Measurements from ENCODE around the gene TNFRSF19. TPM values are rescaled to one million over a fixed set of nuclear protein-coding genes. Genes with fewer than 3 reads are reported as not detected.

Gene TNFRSF19
- total and polyA plus RNA-seq, 2 of the 13 experiments (the other 11 are each of a cell fraction or from before 2014, with no cell fraction given): 75.3 to 77.7 TPM

DNA sequence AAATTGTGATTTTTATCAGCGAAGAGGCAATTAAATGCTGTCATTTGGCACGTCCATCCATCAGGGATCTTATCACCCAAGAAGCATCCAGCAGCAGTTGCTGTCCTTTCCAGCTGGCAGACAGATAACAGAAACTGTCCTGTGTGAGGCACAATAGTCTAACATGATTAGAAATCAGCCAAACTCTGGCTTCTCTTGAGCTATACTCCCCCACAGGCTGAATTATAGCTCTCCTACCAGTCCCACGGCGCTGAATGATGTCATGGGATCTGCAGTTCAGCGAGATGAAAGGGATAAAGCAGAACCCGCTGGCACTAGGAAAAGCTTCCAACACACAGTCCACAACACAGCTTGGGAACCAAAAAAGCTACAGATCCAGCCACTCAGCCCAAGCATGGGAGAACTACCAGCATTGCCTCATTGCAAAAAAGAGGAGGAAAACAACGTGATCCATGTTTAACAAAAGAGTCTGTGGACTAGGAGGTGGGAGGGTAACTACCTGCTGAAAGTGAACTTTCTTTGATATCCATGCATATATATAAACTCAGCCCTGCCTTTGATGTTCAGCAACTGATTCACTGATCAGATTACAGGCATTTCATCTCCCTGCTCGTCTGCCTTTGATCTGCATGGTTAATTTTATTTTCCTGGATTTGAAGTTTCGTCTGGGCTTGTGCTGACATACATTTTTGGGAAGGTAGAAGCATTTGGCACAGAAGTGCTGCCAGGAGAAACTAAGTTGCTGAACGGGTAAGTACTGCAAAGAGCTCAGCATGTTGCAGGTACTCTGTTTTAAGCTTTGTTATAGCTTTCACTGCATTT is at the start of gene TNFRSF19 (continued):
- TF ChIP-seq, protein P1, sequence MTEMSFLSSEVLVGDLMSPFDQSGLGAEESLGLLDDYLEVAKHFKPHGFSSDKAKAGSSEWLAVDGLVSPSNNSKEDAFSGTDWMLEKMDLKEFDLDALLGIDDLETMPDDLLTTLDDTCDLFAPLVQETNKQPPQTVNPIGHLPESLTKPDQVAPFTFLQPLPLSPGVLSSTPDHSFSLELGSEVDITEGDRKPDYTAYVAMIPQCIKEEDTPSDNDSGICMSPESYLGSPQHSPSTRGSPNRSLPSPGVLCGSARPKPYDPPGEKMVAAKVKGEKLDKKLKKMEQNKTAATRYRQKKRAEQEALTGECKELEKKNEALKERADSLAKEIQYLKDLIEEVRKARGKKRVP (CRISPR knock-in tag; IDR thresholded peaks at IDR 0.05): 0 out of 4 replicates have a peak, but pooled peaks of 1 of the 2 experiments have one; percentile 7
- no peak for TF ChIP-seq ZNF713 (CRISPR knock-in tag; IDR thresholded peaks at IDR 0.05)
- TF ChIP-seq, protein P2, sequence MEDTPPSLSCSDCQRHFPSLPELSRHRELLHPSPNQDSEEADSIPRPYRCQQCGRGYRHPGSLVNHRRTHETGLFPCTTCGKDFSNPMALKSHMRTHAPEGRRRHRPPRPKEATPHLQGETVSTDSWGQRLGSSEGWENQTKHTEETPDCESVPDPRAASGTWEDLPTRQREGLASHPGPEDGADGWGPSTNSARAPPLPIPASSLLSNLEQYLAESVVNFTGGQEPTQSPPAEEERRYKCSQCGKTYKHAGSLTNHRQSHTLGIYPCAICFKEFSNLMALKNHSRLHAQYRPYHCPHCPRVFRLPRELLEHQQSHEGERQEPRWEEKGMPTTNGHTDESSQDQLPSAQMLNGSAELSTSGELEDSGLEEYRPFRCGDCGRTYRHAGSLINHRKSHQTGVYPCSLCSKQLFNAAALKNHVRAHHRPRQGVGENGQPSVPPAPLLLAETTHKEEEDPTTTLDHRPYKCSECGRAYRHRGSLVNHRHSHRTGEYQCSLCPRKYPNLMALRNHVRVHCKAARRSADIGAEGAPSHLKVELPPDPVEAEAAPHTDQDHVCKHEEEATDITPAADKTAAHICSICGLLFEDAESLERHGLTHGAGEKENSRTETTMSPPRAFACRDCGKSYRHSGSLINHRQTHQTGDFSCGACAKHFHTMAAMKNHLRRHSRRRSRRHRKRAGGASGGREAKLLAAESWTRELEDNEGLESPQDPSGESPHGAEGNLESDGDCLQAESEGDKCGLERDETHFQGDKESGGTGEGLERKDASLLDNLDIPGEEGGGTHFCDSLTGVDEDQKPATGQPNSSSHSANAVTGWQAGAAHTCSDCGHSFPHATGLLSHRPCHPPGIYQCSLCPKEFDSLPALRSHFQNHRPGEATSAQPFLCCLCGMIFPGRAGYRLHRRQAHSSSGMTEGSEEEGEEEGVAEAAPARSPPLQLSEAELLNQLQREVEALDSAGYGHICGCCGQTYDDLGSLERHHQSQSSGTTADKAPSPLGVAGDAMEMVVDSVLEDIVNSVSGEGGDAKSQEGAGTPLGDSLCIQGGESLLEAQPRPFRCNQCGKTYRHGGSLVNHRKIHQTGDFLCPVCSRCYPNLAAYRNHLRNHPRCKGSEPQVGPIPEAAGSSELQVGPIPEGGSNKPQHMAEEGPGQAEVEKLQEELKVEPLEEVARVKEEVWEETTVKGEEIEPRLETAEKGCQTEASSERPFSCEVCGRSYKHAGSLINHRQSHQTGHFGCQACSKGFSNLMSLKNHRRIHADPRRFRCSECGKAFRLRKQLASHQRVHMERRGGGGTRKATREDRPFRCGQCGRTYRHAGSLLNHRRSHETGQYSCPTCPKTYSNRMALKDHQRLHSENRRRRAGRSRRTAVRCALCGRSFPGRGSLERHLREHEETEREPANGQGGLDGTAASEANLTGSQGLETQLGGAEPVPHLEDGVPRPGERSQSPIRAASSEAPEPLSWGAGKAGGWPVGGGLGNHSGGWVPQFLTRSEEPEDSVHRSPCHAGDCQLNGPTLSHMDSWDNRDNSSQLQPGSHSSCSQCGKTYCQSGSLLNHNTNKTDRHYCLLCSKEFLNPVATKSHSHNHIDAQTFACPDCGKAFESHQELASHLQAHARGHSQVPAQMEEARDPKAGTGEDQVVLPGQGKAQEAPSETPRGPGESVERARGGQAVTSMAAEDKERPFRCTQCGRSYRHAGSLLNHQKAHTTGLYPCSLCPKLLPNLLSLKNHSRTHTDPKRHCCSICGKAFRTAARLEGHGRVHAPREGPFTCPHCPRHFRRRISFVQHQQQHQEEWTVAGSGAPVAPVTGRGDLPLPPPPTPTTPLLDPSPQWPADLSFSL (CRISPR knock-in tag; IDR thresholded peaks at IDR 0.05): peak; percentile 39; the same call in 1 of the 2 replicates
- no peak for TF ChIP-seq CBX5 (CRISPR knock-in tag; IDR thresholded peaks at IDR 0.05; ENCODE audit: borderline replicate concordance)
- TF ChIP-seq ZNF563 (CRISPR knock-in tag; IDR thresholded peaks at IDR 0.05): no peak
- TF ChIP-seq, protein P3, sequence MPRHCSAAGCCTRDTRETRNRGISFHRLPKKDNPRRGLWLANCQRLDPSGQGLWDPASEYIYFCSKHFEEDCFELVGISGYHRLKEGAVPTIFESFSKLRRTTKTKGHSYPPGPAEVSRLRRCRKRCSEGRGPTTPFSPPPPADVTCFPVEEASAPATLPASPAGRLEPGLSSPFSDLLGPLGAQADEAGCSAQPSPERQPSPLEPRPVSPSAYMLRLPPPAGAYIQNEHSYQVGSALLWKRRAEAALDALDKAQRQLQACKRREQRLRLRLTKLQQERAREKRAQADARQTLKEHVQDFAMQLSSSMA (CRISPR knock-in tag; IDR thresholded peaks at IDR 0.05): no peak
- no peak for TF ChIP-seq ZSCAN22 (CRISPR knock-in tag; IDR thresholded peaks at IDR 0.05)
- TF ChIP-seq, protein P4, sequence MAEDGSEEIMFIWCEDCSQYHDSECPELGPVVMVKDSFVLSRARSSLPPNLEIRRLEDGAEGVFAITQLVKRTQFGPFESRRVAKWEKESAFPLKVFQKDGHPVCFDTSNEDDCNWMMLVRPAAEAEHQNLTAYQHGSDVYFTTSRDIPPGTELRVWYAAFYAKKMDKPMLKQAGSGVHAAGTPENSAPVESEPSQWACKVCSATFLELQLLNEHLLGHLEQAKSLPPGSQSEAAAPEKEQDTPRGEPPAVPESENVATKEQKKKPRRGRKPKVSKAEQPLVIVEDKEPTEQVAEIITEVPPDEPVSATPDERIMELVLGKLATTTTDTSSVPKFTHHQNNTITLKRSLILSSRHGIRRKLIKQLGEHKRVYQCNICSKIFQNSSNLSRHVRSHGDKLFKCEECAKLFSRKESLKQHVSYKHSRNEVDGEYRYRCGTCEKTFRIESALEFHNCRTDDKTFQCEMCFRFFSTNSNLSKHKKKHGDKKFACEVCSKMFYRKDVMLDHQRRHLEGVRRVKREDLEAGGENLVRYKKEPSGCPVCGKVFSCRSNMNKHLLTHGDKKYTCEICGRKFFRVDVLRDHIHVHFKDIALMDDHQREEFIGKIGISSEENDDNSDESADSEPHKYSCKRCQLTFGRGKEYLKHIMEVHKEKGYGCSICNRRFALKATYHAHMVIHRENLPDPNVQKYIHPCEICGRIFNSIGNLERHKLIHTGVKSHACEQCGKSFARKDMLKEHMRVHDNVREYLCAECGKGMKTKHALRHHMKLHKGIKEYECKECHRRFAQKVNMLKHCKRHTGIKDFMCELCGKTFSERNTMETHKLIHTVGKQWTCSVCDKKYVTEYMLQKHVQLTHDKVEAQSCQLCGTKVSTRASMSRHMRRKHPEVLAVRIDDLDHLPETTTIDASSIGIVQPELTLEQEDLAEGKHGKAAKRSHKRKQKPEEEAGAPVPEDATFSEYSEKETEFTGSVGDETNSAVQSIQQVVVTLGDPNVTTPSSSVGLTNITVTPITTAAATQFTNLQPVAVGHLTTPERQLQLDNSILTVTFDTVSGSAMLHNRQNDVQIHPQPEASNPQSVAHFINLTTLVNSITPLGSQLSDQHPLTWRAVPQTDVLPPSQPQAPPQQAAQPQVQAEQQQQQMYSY (CRISPR knock-in tag; IDR thresholded peaks at IDR 0.05): no peak
- TF ChIP-seq CEBPB (IDR thresholded peaks at IDR 0.05; ENCODE audit: borderline replicate concordance, low read depth, low read length): 0 out of 2 replicates have a peak, but pooled peaks have one; percentile 45
- no peak for TF ChIP-seq ZNF256 (CRISPR knock-in tag; conservative IDR thresholded peaks at IDR 0.05)
- peak; percentile 54; the same call in 1 of the 2 replicates for TF ChIP-seq FOXA3 (CRISPR knock-in tag; IDR thresholded peaks at IDR 0.05)
- no peak for TF ChIP-seq MEIS1 (CRISPR knock-in tag; IDR thresholded peaks at IDR 0.05; ENCODE audit: borderline replicate concordance)
- 0 out of 2 replicates have a peak, but pooled peaks have one; percentile 78 for TF ChIP-seq RORA (CRISPR knock-in tag; IDR thresholded peaks at IDR 0.05)
- TF ChIP-seq ZNF292 (CRISPR knock-in tag; IDR thresholded peaks at IDR 0.05; ENCODE audit: borderline replicate concordance, low read depth): peak; percentile 78
- TF ChIP-seq, protein P5, sequence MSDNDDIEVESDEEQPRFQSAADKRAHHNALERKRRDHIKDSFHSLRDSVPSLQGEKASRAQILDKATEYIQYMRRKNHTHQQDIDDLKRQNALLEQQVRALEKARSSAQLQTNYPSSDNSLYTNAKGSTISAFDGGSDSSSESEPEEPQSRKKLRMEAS (IDR thresholded peaks at IDR 0.05): no peak; the same call in 1 of the 2 replicates
- no peak for TF ChIP-seq MZF1 (CRISPR knock-in tag; IDR thresholded peaks at IDR 0.05; ENCODE audit: borderline replicate concordance)
